ACHN (cell line): ENCODE measurements around the gene TDP2.
A peak's percentile ranks its signal among the peaks of the same experiment; 100 is the strongest.
"Not testable (repeated sequence)": the region's sequence is repeated elsewhere in the genome, so short reads cannot be mapped to it uniquely, and the experiment has no call there.

Source experiments
- DNase-seq: peaks from one replicate; pipeline ENCODE4 v3.0.0-alpha.2; 2015
- in situ Hi-C: cut with HindIII; loops from 2 replicates; pipeline ENCODE4 v1.10.0; 2017; ENCODE audit warnings: low sequenced_read_pairs, low pct_ligation_motif_present, low pct_unique_long_range_greater_than_20kb

The TDP2 gene

DNA sequence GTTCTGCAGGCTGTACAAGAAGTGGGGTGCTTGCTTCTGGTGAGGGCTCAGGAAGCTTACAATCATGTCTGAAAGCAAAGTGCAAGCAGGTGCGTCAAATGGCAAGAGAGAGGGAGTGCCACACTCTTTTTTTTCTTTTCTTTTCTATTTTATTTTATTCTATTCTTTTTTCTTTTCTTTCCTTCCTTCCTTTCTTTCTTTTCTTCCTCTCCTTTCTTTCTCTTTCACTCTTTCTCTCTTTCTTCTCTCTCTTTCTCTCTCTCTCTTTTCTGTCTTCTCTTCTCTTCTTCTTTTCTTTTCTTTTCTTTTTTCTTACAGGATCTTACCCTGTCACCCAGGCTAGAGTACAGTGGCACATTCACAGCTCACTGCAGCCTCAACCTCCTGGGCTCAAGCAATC lies 19.7 kb upstream of the TDP2 start:
- no peak for DNase-seq
- in situ Hi-C loops: no loop called here

DNA sequence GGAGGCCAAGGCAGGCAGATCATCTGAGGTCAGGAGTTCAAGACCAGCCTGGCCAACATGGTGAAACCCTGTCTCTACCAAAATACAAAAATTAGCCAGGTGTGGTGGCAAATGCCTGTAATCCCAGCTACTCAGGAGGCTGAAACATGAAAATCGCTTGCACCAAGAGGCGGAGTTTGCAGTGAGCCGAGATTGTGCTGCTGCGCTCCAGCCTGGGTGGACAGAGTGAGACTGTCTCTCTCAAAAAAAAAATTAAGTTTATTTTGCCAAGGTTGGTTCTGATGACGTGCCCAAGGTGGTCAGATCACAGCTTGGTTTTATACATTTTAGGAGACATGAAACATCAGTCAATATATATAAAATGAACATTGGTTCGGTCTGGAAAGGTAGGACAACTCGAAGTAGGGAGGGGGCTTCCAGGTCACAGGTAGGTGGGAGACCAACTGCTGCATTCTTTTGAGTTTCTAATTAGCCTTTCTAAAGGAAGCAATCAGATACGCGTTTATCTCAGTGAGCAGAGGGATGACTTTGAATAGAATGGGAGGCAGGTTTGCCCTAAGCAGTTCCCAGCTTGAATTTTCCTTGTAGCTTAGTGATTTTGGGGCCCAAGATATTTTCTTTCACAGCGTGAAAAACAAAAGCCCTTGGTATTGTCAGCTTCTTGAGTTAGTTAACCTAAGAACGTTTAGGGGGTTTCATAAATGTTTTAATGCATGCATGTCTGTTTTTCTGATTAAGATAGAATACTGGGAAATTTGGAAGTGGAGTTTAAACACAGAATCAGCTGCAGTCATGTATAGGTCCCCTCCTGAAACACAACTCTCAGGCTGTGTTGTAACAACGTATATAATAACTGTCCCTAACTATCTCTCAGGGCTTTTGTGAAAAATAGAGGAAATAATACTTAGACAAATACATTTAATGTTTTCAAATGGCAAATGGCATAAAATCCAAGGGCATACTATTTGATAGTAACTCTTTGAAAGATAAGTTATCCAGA lies 16.9 kb upstream of the TDP2 start:
- DNase-seq: no peak
- in situ Hi-C loops: no loop called here

DNA sequence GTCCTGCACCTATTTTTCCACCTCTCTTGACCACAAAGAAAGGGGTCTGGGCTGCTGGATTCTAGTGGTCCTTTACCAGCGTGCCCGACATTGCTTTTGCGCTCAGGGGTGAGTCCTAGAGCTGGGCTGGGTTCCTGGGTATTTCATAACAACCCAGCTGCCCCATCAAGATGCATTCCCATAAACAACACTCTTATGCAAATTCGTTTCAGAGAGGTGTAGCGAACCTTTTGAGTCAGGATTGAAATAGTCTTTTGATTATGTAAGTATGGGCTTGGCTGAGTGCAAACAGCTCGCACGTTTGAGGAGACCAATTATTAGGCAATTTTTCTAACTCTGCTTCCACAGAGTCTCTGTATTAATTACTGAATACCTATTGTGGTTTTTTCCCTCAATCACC lies 13.9 kb upstream of the TDP2 start:
- in situ Hi-C loops: no loop called here

DNA sequence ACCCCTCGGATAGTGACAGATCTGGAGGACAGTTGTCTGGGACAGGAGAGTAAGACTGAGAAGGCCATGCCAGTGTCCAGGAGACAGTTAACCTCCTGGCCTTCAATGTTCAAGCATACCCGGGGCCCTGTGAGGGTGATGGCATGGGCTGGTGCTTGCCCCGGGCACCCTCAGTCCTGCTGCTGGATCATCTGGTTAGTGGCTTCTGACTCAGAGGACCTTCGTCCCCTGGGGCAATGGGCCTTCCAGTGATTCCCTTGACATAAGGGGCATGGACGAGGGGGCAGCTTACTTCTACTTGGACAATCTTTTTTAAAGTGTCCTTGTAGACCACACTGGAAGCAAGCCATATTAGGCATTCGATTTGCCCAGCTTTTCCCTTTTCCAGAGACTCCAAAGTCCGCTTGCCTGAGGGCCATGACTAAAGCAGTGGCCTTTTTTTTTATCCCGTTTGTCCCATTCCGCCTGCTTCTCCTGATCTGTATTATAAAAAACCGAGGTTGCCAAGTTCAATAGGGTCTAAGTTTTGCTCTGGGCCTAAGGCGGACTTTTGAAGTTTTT lies 12.2 kb upstream of the TDP2 start:
- in situ Hi-C loops, DNase-seq: not testable (repeated sequence)

More for the DNA sequence above, 13.9 kb upstream of the TDP2 start:
- DNase-seq: no peak

DNA sequence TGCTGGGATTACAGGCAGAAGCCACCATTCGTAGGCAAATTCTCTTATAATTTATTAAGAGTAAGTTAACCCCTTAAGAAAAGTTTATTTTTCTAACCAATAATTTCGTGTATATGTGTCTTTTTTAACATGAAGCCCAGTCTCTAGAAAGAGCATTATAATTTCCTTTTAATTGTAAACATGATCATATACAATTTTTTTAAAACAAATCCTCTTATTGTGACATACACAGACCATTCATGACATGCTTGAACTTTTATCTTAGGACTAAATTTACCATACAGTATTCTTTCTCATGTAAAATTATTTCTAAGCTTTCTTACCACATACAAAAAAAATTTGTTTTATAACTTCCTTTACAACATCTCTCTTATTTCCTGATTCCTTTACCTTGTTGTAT lies 6.9 kb upstream of the TDP2 start:
- no peak for DNase-seq
- in situ Hi-C loops: no loop called here

DNA sequence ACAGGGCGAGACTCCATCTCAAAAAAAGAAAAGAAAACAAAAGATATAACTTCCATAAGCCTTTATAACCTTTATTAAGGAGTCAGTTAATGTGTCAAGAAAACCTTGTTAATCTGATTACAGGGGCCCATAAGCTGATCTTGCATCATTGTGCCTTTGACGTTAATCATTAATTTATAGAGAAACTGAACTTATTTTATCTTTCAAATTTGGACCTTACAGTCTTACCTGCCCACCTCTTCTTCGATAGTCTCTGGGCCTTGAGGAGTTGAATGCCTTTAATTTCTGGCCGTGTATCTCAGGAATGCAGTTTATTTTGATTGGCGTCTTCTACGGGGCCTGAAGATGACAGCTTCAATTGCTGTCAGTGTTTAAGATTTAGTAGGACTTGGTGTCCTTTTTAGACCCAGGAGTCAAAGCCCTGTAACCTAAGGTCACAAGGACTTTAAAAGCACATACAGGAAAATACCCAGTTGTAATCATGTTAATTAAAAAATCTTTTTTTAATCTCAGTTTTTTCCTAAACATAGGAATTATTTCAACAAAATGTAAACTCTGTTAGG lies 6.0 kb upstream of the TDP2 start:
- in situ Hi-C loops: no loop called here
- DNase-seq: no peak

DNA sequence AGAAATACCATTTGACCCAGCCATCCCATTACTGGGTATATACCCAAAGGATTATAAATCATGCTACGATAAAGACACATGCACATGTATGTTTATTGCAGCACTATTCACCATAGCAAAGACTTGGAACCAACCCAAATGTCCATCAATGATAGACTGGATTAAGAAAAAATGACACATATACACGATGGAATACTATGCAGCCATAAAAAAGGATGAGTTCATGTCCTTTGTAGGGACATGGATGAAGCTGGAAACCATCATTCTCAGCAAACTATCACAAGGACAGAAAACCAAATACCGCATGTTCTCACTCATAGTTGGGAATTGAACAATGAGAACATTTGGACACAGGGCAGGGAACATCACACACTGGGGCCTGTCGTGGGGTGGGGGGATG lies 4.4 kb upstream of the TDP2 start:
- in situ Hi-C loops: not testable (repeated sequence)

DNA sequence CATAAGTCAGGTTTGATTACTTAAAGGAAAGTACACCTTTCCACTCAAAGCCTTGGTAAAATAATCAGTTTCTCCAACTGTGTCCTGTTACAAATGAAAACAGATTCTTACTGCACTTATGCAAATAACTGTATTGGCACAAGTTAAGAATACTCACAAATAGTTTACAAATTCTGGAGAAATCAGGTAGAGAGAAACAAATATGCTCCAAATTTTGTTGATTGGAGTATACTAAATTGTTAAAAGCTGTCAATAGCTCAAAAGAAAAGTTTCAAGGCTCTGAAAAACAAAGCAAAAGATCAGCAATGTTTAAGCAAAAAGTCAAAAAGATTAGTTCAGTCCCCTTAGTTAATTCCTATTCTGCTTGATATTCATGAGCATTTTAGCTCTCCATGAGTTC lies 3.8 kb upstream of the TDP2 start:
- in situ Hi-C loops, DNase-seq: not testable (repeated sequence)

More for the DNA sequence above, 4.4 kb upstream of the TDP2 start:
- not testable (repeated sequence) for DNase-seq

DNA sequence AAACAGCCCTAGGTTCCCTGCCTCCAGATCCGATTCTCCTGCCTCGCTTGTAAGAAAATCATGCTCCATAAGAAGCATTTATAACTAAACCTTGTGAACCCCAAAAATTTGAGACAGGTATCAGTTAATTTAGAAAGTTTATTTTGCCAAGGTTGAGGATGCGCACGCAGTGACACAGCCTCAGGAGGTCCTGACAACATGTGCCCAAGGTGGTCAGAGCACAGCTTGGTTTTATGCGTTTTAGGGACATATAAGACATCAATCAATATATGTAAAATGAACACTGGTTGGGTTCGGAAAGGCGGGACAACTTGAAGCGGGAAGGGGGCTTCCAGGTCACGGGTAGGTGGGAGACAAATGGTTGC lies 2.3 kb upstream of the TDP2 start:
- in situ Hi-C loops: no loop called here
- no peak for DNase-seq

DNA sequence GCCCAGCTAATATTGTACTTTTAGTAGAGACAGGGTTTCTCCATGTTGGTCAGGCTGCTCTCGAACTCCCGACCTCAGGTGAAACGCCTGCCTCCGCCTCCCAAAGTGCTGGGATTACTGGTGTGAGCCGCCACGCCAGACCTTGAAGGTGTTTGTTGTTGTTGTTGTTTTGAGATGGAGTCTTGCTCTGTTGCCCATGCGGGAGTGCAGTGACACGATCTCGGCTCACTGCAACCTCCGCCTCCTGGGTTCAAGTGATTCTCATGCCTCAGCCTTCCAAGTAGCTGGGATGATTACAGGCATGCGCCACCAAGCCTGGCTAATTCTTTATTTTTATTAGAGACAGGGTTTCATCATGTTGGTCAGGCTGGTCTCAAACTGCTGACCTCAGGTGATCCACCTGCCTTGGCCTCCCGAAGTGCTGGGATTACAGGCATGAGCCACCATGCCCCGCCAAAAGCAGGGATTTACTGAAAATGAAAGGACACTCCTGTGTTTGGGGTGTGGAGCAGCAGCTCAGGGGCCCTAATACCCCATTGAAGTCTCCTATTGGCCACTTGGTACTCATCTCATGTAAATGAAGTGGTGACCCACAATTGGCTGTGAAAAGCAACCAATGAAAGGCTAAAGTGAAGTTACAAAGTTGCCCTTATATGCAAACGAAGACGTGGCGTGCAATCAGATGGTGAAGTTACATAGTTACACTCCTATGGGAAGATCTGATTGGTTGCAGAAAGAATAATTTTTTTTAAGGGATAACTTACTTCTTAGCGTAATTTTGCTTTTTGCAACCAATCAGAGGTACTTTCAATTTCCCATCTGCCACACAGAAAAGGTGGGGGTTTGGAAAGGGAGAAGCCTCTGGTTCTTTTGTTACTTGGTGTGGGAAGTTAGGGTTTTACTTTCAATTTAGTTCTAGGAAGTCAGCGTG lies 1.6 kb upstream of the TDP2 start:
- in situ Hi-C loops, DNase-seq: not testable (repeated sequence)

DNA sequence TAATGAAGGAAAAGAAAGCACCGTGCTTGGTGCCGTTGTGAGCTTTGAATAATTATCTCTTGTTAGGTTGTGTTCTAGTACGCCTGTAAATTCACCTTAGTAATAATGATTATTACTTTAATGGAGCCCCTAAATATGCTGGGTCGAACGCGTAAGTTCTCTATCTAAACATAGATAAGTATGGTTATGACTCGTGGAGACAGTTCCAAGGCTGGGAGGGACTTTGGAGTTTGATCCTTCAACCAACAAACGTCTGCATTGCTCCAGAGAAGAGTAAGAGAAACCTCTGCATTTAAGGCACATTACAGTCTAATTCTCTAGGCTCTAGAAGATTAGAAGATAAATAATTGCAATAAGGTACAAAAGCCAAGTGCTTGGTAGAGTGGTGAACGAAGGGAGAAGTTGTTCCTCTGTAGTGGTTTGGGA lies 692 bp upstream of the TDP2 start:
- peak; percentile 10 for DNase-seq
- in situ Hi-C loops: no loop called here

DNA sequence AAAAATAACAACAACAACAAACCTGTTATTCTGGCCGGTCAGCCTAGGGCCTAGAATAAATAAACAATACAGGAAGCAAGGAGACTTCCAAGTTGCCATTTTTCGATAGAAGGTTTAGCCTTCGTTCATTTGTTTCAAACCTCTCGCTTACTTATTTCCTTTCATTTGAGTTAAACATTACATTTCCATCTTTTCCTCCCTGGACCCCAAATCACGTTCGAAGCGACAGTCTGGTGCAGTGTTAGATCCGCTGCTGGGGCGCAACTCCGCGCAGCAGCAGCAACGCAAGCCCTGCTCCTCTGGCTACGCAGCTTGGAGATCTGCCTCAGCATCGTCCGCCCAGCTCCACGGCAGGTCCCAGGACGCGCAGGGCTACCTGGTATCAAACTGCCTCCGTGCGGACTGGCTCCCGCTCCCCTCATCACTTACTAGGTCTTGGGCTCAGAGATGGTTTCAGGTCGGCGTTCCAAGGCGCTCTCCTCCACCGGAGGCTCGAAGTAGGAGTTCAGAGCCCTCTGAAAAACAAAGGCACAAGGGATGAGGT lies 530 bp downstream of the TDP2 start:
- in situ Hi-C loops: no loop called here
- peak; percentile 44 for DNase-seq

DNA sequence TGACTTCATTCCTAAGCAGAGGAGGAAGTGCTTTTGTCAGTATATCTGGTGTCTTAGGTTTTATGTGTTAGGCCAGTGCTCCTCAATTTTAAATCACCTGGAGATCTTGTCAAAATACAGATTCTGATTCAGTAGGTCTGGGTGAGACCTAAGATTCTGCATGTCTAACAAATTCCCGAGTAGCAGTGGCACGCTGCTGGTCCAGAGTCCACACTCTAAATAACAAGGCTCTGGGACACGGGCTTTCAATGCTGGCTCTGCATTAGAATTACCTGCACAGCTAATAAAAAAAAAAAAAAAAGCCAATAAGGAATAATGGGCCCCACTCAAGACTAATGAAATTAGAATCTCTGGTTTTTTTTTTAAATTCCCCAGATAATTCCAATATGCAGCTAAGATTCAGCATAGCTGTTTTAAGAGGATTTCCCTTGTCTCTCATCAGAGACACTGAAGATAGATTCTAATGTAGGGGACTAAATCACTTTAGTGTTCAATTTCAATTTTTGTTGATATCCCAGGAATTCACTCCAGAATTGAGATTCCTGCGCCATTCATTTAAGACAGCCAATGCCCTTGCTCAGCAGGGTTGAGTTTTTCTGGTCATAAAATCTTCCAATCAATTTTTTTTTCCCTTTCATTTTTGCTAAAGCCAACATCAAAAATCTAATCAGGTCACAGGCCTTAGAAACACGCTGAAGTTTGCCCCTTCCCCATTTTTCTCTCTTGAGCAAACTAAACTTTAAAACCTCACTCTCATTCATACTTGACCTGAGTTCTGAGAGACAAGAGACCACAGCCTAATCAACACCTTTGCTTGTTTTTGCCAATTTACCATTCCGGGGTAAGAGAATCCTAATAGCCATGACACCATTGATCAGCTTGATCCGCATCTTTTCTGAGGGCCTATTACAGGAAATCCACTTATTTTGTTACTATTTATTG lies 2.4 kb downstream of the TDP2 start:
- in situ Hi-C loops: no loop called here
- no peak for DNase-seq

DNA sequence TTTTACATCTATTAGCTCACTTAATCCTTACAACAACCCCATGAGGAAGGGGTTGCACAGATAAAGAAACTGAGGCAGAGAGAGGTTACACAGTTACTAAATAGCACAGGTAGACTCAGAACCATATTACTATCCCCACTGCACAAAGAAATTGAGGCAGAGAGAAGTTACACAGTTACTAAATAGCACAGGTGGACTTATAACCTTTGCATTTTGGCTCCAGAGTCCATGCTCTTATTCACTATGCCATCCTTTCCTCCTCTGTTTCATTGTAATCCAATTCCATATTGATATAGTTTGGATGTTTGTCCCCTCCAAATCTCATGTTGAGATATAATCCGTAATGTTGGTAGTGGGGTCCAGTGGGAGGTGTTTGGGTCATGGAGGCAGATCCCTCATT lies 3.5 kb downstream of the TDP2 start:
- DNase-seq: no peak
- in situ Hi-C loops: no loop called here

DNA sequence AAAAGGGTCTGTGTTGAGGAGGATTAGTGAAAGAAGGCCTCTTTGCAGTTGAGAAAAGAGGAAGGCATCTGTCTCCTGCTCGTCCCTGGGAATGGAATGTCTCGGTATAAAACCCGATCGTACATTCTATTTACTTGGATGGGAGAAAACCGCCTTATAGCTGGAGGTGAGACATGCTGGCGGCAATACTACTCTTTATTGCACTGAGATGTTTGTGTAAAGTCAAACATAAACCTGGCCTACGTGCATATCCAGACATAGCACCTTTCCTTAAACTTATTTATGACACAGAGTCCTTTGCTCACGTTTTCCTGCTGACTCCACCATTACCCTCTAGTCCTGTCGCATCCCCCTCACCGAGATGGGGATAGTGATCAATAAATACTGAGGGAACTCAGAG lies 4.5 kb downstream of the TDP2 start:
- no peak for DNase-seq
- in situ Hi-C loops: no loop called here

DNA sequence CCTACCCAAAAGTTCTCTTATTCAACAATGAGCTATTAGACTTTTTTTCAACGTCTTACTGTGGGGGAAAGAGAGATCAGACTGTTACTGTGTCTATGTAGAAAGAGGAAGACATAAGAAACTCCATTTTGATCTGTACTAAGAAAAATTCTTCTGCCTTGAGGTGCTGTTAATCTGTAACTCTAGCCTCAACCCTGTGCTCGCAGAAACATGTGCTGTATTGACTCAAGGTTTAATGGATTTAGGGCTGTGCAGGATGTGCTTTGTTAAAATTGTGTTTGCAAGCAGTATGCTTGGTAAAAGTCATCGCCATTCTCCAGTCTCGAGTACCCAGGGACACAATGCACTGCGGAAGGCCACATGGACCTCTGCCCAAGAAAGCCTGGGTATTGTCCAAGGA lies 4.9 kb downstream of the TDP2 start:
- DNase-seq, in situ Hi-C loops: not testable (repeated sequence)

DNA sequence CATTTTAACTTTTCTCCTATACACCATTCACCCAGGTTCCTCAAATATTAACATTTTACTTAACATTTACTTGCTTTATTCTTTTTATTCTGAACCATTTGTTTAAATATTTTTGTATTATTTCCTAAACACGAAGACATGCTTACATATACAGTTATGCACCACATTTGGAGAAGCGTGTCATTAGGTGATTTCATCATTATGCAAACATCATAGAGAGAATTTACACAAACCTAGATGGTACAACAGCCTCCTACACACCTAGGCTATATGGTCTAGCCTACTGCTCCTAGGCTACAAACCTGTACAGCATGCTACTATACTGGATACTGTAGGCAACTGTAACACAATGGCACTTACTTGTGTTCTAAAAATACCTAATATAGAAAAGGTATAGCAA lies 6.6 kb downstream of the TDP2 start:
- no peak for DNase-seq
- in situ Hi-C loops: no loop called here
